MM.1S (cell line): Measurements from ENCODE around the gene MRAS.

Experiments used
- CTCF ChIP-seq: fragments of 300-600 bp; sonication (generic); IDR thresholded peaks from 2 replicates; pipeline ENCODE4 v1.5.1; 2016; ENCODE audit warnings: antibody characterized with exemption, low read length, mixed read lengths
- EZH2 ChIP-seq: fragments of 300-600 bp; sonication (generic); optimal IDR thresholded peaks from 2 replicates; pipeline ENCODE3; 2017; ENCODE audit warnings: low read depth, mild to moderate bottlenecking, antibody characterized with exemption, low read length, mixed read lengths

DNA sequence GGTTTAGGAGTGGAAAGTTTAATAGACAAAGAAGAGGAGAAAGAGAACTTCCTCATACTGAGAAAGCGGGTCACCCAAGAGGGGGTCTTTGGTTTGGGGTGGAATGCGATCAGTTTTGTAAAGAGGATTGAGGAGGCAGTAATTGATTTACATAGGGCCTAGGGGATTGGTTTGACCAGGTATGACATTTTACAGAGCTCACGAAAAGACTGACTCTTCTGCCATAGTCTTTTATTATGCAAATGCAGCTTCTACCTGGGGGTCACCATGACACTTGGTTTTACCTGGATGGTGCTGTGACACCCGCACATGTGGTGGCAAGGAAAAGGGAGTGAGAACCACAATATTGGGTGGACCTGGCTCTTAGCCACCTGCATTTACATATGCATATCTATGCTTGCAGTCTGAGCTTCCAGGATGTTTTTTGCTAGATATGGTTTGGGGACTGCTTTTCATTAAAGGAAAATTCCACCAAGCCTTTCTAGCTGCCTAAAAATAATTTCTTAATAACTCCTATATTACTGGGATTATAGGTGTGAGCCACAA, 11.9 kb upstream of the MRAS start:
- TF ChIP-seq CTCF = no peak
- TF ChIP-seq EZH2 = no peak
